ENCODE data around the gene GNA14.

GNA14 gene

DNA sequence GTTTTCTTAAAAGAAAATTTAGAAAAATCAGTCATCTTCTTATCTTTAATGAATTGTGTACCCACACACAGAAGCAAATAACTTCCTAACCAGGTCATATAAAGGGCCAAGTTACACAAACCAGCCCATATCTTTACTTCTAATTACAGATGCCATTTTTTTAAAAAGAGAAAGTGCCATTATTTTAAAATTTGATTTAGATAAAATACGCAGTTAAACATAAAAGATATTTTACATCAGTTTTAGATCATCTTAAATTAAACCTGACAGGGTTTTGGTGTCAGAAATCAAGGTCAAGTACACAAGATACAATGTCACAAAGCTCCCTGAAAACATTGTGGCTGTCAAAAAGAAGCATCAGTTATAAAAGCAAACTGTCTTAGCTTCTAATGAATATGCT, 129.4 kb downstream of the GNA14 start:
- TF ChIP-seq, protein P1, sequence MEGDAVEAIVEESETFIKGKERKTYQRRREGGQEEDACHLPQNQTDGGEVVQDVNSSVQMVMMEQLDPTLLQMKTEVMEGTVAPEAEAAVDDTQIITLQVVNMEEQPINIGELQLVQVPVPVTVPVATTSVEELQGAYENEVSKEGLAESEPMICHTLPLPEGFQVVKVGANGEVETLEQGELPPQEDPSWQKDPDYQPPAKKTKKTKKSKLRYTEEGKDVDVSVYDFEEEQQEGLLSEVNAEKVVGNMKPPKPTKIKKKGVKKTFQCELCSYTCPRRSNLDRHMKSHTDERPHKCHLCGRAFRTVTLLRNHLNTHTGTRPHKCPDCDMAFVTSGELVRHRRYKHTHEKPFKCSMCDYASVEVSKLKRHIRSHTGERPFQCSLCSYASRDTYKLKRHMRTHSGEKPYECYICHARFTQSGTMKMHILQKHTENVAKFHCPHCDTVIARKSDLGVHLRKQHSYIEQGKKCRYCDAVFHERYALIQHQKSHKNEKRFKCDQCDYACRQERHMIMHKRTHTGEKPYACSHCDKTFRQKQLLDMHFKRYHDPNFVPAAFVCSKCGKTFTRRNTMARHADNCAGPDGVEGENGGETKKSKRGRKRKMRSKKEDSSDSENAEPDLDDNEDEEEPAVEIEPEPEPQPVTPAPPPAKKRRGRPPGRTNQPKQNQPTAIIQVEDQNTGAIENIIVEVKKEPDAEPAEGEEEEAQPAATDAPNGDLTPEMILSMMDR (conservative IDR thresholded peaks at IDR 0.05; ENCODE audit: low read depth, low read length): no peak
- DNase-seq (ENCODE audit: low read depth): no peak
- no peak overlapping the region for H3K4me3 ChIP-seq (ENCODE audit: low read length)

DNA sequence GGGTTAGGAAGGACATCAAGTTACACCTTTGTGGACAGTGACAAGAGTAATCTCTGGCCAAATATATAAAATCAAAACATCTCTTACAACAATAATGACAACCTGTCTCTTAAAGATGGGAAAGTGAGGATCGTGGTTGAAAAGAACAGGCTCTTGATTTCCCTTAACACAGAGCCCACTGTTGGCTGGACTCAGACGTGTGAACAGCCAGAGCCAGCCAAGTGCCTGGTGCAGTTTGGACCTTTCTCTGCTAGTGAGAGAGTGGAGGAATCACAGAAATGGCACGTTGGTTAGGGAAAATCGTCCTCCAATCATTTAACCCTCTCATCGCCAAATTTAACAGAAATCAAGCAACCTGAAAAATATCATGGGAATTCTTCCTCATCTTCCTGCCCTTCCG, 131.3 kb downstream of the GNA14 start:
- H3K4me3 ChIP-seq (ENCODE audit: low read length): no peak overlapping the region
- TF ChIP-seq, protein P1 (conservative IDR thresholded peaks at IDR 0.05; ENCODE audit: low read depth, low read length): no peak
- DNase-seq (ENCODE audit: low read depth): no peak

DNA sequence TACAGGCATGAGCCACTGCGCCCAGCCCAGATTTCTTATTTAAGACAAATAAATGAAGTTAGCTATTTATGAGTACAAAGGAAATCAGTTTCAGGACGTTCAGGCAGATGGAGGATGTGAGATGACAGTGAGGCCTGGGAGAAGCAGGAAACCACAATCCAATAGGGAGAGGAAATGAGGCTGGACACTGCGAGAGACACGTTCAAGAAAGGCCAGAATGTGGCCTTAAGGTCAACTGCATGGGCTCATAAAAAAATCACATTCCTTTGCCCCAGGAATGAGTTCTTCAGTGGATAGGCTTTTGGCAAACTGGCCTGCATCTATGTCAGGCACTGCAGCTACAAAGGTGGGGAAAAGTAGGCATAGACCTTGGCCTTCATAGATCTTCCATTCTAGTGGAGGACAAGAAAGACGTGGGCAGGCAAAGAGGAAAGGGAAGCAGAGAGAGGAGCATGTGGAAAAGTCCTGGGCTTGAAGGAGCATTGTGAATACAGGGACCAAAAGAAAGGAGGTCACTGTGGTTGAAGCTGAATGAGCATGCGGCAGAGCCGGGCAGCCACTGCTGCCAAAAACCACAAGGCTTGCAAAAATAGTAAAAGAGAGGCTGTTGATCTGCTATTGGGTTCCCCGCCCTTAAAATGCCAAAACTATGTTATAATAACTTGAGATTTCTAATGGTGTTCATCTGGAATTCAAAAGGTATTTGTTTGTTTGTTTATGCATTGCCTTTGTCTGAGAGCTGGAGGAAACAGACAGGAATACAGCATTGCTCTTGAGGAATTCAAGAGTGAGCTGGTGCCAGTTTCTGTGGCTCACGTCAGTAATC, 133.0 kb downstream of the GNA14 start:
- DNase-seq (ENCODE audit: low read depth): no peak
- no peak overlapping the region for H3K4me3 ChIP-seq (ENCODE audit: low read length)
- TF ChIP-seq, protein P1 (conservative IDR thresholded peaks at IDR 0.05; ENCODE audit: low read depth, low read length): no peak

DNA sequence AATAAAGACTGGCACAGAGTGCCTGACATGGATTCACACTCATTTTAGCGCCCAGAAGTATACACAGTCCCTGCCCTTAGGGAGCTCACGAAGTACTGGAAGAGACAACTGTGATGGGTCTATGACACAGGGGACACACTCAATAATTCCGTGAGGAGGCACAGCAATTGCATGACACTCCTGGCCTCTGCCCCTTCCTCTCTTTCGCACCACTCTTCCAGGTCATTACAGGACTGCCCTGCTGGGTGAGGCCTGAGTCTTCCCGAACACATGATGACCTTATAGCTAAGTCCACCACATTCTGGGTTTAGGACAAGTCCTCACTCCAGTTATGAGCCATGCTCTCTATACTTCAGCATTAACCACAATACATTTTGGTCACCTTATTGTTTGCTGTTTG, 134.7 kb downstream of the GNA14 start:
- H3K4me3 ChIP-seq (ENCODE audit: low read length): no peak overlapping the region
- no peak for DNase-seq (ENCODE audit: low read depth)
- TF ChIP-seq, protein P1 (conservative IDR thresholded peaks at IDR 0.05; ENCODE audit: low read depth, low read length): no peak

DNA sequence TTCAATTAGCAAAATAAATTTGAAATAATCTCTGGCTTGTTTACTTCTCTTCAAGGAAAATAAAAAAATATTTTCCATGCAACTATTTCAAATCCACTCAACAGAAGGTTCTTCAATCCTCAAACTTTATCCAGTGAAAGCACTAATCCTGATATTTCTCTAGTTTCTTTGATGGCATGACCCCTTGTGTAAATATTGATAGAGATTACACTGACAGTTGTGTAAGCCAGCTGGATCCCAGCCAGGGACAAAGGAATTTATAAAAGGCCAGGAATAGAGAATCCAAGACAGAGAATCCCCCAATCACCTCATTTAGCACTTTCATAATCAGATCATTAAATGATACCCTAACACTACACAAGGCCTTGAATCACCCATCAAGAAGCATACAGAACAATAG, 135.2 kb downstream of the GNA14 start:
- TF ChIP-seq, protein P1 (conservative IDR thresholded peaks at IDR 0.05; ENCODE audit: low read depth, low read length): no peak
- H3K4me3 ChIP-seq (ENCODE audit: low read length): no peak overlapping the region
- no peak for DNase-seq (ENCODE audit: low read depth)

DNA sequence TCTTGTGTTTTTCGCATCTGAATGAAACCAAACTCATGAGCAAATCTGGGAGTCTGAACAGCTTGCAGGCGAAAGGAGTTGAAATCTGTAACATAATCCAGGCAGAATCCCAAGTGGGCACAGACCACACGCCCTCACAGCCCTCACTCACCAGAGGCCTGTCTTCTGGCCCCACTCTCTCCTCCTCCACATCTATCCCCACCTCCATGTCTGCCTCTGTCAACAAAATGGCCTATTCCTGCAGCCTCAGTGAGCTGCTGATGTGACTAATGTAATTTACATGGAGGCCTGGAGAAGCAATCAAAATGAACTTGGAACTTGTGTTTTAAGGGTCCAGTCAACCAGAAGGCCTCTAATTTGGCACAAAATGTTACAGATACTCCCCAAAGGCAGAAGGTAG, 136.6 kb downstream of the GNA14 start:
- no peak overlapping the region for H3K4me3 ChIP-seq (ENCODE audit: low read length)
- TF ChIP-seq, protein P1 (conservative IDR thresholded peaks at IDR 0.05; ENCODE audit: low read depth, low read length): no peak
- DNase-seq (ENCODE audit: low read depth): no peak

DNA sequence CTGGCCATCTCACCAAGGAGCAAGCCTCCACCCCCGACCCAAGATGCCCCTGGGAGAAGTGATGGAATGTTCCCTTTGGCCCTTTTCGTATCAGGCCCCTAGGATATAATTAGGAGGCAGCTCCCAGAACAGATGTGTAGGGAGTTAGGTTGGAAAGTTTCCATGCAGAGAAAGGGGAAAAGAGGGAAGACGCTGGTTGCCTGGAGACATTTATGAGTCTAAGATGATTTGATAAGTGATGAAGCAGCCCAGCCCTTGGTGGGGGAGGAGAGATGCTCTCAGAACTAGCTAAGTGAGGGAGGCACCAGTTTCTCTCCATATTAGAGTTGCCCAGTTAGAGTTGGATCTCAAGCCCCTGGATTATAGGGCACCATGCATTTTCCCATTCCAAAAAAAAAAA, 137.5 kb downstream of the GNA14 start:
- H3K4me3 ChIP-seq (ENCODE audit: low read length): no peak overlapping the region
- TF ChIP-seq, protein P1 (conservative IDR thresholded peaks at IDR 0.05; ENCODE audit: low read depth, low read length): no peak
- no peak for DNase-seq (ENCODE audit: low read depth)
